Activated B cell treated with CpG ODN at 0.5 μM for 24 hours (primary cell): ENCODE data around the gene PITX2. TPM values are rescaled to one million over a fixed set of nuclear protein-coding genes. Genes with fewer than 3 reads are reported as not detected.

ENCODE experiments used
- ATAC-seq: fragments of 200-7000 bp; cut with Tn5 transposase; one replicate; pipeline ENCODE4 v1.10.0; 2021; ENCODE audit warnings: low read depth, mild to moderate bottlenecking, moderate library complexity
- CTCF ChIA-PET: fragments of 350-600 bp; sonication (Branson Sonifier 250); formaldehyde crosslinking; loops from one replicate; lab custom pipeline; 2021; ENCODE audit warnings: antibody characterized with exemption; lab: Charles Lee
- POLR2A ChIA-PET: fragments of 350-600 bp; sonication (Branson Sonifier 250); formaldehyde crosslinking; loops from one replicate; lab custom pipeline; 2021; ENCODE audit warnings: antibody characterized with exemption; lab: Charles Lee
- DNase-seq: peaks from one replicate; pipeline ENCODE4 v3.0.0; 2022
- H3K27ac Mint-ChIP-seq: one replicate; pipeline ENCODE4 v1.8.0; 2020; ENCODE audit warnings: mixed read lengths
- H3K27me3 Mint-ChIP-seq: one replicate; pipeline ENCODE4 v1.8.0; 2021; ENCODE audit warnings: mixed read lengths
- H3K36me3 Mint-ChIP-seq: one replicate; pipeline ENCODE4 v1.8.0; 2021; ENCODE audit warnings: low read depth, mixed read lengths
- H3K4me1 Mint-ChIP-seq: one replicate; pipeline ENCODE4 v1.8.0; 2021; ENCODE audit warnings: mixed read lengths
- H3K4me3 Mint-ChIP-seq: one replicate; pipeline ENCODE4 v1.8.0; 2020; ENCODE audit warnings: mild to moderate bottlenecking, mixed read lengths
- H3K9me3 Mint-ChIP-seq: one replicate; pipeline ENCODE4 v1.8.0; 2020; ENCODE audit warnings: mixed read lengths
- intact Hi-C: fragments of 100-400 bp; cut with micrococcal nuclease; formaldehyde crosslinking; loops from one replicate; pipeline ENCODE4 v1.15.1; 2024
- total RNA-seq: library from RNA; stranded (reverse); gene quantifications from 2 replicates; pipeline ENCODE4 v1.2.3, GENCODE V29; 2022
- TF ChIP-seq, protein P1 (sequence below): fragments of 200-600 bp; IDR thresholded peaks from one replicate; pipeline ENCODE4 v1.8.0; 2022; ENCODE audit warnings: antibody characterized with exemption, mild to moderate bottlenecking

PITX2 gene
- total RNA-seq, 1 donor from 2014 or later = not detected

DNA sequence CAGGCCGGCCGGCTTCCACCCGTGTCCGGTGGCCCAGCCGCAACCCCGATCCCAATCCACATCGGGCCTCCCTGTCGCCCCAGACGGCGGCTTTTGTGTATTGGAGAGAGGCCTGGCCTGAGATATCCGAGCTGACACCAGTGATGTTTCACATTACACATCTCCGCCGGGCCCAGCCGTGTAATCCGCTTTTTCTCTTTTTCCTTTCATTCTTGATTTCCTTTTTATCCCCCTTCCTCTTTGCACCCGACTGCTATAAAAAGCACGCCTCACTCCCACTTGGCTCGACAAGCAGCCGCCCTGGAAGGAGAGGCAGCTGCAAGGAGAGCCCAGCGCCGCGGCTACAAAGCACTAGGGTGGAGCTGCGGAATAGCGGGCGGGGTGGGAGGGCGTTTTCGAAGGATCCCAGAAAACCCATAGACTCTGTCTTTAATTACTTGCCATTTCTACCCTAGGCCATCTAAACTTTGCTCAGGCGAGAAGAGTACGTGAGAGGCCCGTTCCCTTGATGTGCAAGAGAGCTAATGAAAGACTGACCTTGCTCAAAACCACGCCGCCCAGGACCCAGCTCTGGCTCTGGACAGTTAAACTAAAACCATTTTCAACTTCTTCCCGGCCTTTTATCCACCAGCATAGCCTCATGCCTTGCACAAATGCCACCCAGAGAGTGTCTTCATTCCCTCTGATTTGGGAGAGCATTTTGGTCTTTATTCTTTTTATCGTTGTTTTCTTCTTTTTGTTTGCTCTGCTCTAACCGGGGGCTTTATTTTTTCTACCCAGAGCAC is 3.2 kb downstream of the PITX2 start:
- H3K4me1 Mint-ChIP-seq = peaks cover 23% of the 10 kb centered on the region
- no peaks in the 10 kb centered on the region for H3K36me3 Mint-ChIP-seq
- CTCF ChIA-PET = no interaction called here
- DNase-seq = no peak
- no peak for ATAC-seq
- TF ChIP-seq, protein P1, sequence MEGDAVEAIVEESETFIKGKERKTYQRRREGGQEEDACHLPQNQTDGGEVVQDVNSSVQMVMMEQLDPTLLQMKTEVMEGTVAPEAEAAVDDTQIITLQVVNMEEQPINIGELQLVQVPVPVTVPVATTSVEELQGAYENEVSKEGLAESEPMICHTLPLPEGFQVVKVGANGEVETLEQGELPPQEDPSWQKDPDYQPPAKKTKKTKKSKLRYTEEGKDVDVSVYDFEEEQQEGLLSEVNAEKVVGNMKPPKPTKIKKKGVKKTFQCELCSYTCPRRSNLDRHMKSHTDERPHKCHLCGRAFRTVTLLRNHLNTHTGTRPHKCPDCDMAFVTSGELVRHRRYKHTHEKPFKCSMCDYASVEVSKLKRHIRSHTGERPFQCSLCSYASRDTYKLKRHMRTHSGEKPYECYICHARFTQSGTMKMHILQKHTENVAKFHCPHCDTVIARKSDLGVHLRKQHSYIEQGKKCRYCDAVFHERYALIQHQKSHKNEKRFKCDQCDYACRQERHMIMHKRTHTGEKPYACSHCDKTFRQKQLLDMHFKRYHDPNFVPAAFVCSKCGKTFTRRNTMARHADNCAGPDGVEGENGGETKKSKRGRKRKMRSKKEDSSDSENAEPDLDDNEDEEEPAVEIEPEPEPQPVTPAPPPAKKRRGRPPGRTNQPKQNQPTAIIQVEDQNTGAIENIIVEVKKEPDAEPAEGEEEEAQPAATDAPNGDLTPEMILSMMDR = no peak
- H3K4me3 Mint-ChIP-seq = no peak overlapping the region
- no peak overlapping the region for H3K27ac Mint-ChIP-seq
- peaks cover 79% of the 10 kb centered on the region for H3K27me3 Mint-ChIP-seq
- no peaks in the 10 kb centered on the region for H3K9me3 Mint-ChIP-seq
- intact Hi-C loops = no loop called here
- POLR2A ChIA-PET = no interaction called here

DNA sequence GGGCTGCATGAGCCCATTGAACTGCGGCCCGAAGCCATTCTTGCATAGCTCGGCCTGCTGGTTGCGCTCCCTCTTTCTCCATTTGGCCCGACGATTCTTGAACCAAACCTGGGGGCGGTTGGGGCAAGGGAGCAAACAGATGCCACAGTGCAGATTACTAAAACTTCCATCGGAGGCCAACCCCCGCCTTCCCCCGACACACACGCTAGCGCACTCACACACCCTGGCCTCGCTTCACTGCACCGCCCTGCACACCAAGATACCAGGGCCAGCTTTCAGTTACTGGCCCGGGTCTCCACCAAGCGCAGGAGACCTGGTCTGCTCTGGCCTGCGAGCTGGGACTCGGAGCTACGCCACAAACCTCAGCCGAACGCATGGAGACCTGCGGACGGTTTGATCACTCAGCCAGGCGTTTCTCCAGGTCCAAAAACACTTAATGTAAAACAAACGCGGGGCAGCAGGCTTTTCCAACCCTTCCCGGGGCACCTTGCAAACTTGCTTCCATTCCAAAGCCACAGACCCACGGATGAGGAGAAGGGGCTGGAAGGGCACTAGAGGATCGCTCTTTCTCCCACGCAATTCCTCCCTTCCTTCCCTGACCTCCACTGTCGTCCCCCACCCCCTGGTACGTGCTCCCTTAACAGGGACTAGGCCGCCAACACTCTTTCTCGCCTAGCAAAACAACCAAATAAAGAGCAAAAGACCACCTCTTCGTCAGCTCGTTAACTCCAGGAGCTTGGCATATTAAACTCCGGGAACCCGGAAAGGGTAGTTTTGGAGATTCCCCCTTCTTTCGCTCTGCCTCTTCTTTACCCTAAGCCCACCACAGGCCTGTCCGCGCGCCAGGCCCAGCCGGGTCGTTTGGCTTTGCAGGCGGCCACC is 4.1 kb downstream of the PITX2 start:
- ChIA-PET CTCF (no interaction called here), POLR2A (no interaction called here)
- intact Hi-C loops = no loop called here
- peaks cover 23% of the 10 kb centered on the region for H3K4me1 Mint-ChIP-seq
- DNase-seq = no peak
- H3K9me3 Mint-ChIP-seq = no peaks in the 10 kb centered on the region
- no peak overlapping the region for H3K4me3 Mint-ChIP-seq
- TF ChIP-seq, protein P1 = no peak
- no peak for ATAC-seq
- no peaks in the 10 kb centered on the region for H3K36me3 Mint-ChIP-seq
- peaks cover 79% of the 10 kb centered on the region for H3K27me3 Mint-ChIP-seq
- no peak overlapping the region for H3K27ac Mint-ChIP-seq

DNA sequence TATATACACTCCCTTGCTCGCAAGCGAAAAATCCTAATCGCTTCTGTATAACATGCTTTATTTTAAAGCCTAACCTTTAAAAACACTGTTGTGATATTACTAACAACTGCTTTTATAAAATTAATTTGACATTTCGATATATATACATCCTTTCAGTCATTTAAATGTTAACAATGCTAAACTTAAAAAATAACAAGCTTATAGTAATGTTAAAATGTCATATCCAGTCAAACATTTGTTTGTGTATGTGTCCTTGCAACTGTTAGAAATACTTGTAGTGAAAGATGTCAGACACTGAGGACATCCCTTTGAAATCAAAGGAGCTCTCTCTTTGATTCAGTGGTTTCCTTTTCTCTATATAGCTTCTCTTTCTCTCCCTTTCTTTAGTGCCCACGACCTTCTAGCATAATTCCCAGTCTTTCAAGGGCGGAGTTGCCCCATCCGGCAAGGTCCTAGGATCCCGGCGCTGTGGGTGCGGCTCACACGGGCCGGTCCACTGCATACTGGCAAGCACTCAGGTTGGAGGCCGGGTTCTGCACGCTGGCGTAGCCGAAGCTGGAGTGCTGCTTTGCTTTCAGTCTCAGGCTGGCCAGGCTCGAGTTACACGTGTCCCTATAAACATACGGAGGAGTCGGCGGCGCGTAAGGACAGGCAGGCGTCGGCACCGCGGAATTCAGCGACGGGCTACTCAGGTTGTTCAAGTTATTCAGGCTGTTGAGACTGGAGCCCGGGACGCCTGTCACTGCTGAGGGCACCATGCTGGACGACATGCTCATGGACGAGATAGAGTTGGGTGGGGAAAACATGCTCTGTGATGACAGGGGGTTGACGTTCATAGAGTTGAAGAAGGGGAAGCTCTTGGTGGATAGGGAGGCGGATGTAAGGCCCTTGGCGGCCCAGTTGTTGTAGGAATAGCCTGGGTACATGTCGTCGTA is 5.0 kb downstream of the PITX2 start:
- peaks cover 78% of the 10 kb centered on the region for H3K27me3 Mint-ChIP-seq
- no peaks in the 10 kb centered on the region for H3K9me3 Mint-ChIP-seq
- H3K4me3 Mint-ChIP-seq = no peak overlapping the region
- H3K4me1 Mint-ChIP-seq = peaks cover 18% of the 10 kb centered on the region
- ATAC-seq (no peak), DNase-seq (no peak)
- no peaks in the 10 kb centered on the region for H3K36me3 Mint-ChIP-seq
- TF ChIP-seq, protein P1 = no peak
- intact Hi-C loops = loop anchor here (2.0 kb wide), 1 partner anchor 13 kb away; no protein-coding TSS in a partner anchor
- POLR2A ChIA-PET = no interaction called here
- CTCF ChIA-PET = no interaction called here
- no peak overlapping the region for H3K27ac Mint-ChIP-seq

DNA sequence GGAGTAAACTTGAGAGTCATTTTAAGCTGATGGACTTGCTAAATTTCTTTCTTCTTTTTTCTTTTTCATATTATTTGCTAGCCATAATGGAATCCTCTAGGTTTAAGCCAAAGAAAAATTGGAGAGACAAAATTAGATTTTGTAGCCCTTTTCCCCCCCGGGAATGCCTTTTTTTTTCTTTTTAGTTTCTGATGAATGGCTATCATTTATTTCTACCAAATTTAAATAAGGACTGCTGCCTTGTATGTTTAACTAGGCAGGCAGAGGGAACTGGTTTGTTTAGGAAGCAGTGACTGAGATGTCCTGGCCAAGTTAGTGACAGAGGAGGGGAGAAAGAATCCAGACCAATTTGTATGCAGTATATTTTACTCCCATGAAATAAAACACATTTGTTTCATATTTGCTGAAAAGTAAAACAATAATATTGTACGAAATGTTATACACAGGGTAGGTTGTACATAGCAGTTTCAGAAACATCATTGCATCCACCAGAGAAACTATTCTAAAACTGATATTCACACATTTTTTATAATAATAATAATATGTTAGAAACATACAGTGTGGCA is 5.7 kb downstream of the PITX2 start:
- Mint-ChIP-seq H3K36me3 (no peaks in the 10 kb centered on the region), H3K9me3 (no peaks in the 10 kb centered on the region), H3K27me3 (peaks cover 80% of the 10 kb centered on the region), H3K4me1 (peaks cover 13% of the 10 kb centered on the region), H3K27ac (no peak overlapping the region), H3K4me3 (no peak overlapping the region)
- intact Hi-C loops = loop anchor here (2.0 kb wide), 1 partner anchor 14 kb away; no protein-coding TSS in a partner anchor
- TF ChIP-seq, protein P1 = no peak
- CTCF ChIA-PET = no interaction called here
- POLR2A ChIA-PET = no interaction called here
- no peak for DNase-seq
- no peak for ATAC-seq
